ENCODE data around the gene RILPL2. TPM values are rescaled to one million over a fixed set of nuclear protein-coding genes. Genes with fewer than 3 reads are reported as not detected.
"Not testable (repeated sequence)": the region's sequence is repeated elsewhere in the genome, so short reads cannot be mapped to it uniquely, and the experiment has no call there.

Gene RILPL2
- total RNA-seq, 1 experiment from 2014 or later, result 0.45 TPM

DNA sequence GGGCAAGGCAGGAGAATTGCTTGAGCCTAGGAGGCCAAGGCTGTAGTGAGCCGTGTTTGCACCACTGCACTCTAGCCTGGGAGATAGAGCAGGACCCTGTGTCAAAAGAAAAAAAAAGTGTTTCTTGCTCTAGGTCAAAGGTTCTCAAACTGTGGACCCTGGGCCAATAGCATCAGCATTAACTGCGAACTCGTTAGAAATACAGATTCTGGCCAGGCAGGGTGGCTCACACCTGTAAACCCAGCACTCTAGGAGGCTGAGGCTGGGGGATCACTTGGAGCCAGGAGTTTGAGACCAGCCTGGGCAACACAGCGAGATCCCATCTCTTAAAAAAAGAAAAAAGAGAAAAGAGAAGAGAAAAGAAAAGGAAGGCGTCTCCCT is 858 bp downstream of the RILPL2 start:
- DNase-seq, result no peak
- peaks cover 14% of the 10 kb centered on the region for H3K27me3 ChIP-seq (ENCODE audit: control insufficient read depth, insufficient read depth, low read length)
- H3K4me3 ChIP-seq (ENCODE audit: insufficient read depth, low read depth, low read length), result peak overlapping the region; percentile 65
- H3K36me3 ChIP-seq (replicated peaks; ENCODE audit: control insufficient read depth, insufficient read depth, low read length), result no peaks in the 10 kb centered on the region

DNA sequence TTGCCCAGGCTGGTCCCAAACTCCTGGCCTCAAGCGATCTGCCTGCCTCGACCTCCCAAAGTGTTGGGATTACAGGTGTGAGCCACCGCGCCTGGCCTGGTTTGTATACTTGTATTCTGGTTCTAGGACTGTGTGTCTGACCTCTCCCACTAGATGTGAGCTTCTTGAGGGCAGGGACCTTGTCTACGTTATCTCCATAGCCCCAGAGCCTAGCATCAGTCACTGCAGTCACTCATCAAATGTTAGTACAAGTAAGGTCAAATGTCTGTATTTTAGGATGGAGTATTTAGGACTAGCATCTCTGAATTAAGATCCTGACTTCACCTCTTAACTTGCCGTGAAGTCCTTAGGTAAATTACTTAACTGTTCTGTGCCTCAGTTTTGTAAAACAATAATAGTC is 2.9 kb downstream of the RILPL2 start:
- Histone ChIP-seq H3K27me3 (ENCODE audit: control insufficient read depth, insufficient read depth, low read length) (peaks cover 14% of the 10 kb centered on the region), H3K36me3 (replicated peaks; ENCODE audit: control insufficient read depth, insufficient read depth, low read length) (no peaks in the 10 kb centered on the region), H3K4me3 (ENCODE audit: insufficient read depth, low read depth, low read length) (no peak overlapping the region)
- no peak for DNase-seq

DNA sequence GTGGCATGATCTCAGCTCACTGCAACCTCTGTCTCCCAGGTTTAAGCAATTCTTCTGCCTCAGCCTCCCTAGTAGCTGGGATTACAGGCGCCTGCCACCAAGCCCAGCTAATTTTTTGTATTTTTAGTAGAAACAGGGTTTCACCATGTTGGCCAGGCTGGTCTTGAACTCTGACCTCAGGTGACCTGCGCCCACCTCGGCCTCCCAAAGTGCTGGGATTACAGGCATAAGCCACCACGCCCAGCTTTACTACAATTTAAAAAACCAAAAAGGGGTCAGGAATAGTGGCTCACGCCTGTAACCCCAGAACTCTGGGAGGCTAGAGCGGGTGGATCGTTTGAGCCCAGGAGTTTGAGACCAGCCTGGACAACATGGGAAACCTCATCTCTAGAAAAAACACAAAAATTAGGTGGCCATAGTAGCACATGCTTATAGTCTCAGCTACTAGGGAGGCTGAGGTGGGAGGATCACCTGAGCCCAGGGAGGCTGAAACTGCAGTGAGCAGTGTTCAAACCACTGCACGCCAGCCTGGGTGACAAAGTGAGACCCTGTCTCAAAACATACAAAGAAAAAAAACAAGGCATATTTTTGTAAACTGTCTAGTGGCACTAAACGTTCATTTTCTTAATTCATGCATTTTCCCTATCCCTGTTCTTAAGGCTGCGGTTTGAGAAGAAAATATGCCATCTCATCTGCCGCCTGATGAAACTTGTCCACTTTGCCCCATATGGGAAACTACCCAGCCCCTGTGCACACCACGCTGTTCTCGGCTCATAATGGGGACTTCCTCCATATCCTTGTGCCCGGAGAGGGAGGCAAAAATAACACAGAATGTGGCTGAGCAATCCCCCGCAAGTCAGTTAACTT is 4.3 kb downstream of the RILPL2 start:
- not testable (repeated sequence) for H3K36me3 ChIP-seq (replicated peaks; ENCODE audit: control insufficient read depth, insufficient read depth, low read length); DNase-seq; H3K4me3 ChIP-seq (ENCODE audit: insufficient read depth, low read depth, low read length)
- peaks cover 14% of the 10 kb centered on the region for H3K27me3 ChIP-seq (ENCODE audit: control insufficient read depth, insufficient read depth, low read length)

DNA sequence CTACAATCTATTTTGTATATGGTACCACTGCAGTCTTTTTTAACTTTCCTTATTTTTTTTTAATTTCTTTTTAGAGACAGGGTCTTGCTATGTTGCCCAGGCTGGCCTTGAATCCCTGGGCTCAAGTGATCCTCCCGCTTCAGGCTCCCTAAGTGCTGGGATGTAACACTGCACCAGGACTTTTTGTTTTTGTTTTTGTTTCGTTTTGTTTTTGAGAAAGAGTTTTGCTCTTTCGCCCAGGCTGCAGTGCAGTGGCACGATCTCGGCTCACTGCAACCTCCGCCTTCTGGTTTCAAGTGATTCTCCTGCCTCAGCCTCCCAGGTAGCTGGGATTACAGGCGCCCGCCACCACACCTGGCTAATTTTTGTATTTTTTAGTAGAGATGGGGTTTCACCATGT is 7.4 kb downstream of the RILPL2 start:
- H3K36me3 ChIP-seq (replicated peaks; ENCODE audit: control insufficient read depth, insufficient read depth, low read length), result not testable (repeated sequence)

DNA sequence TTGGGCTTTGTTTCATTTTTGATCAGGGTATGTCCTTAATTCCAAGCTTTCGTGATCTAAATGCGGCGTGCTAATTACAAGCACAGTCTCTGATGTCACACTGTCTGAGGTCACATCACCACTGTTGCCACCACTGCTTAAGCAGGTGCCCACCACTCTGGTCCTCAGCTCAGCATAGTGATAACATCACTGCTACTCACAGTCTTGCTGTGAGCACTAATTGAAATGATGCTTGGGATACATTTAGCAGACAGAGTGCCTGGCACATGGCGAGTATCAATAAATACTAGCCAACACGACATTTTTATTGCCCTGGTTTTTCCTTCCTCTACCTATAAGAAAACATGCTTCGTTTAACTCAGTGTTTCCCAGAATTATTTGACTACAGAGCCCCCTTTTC is 7.9 kb downstream of the RILPL2 start:
- no peak overlapping the region for H3K4me3 ChIP-seq (ENCODE audit: insufficient read depth, low read depth, low read length)
- no peaks in the 10 kb centered on the region for H3K36me3 ChIP-seq (replicated peaks; ENCODE audit: control insufficient read depth, insufficient read depth, low read length)
- DNase-seq, result no peak
- no peaks in the 10 kb centered on the region for H3K27me3 ChIP-seq (ENCODE audit: control insufficient read depth, insufficient read depth, low read length)

More for the DNA sequence above, 7.4 kb downstream of the RILPL2 start:
- not testable (repeated sequence) for H3K27me3 ChIP-seq (ENCODE audit: control insufficient read depth, insufficient read depth, low read length); DNase-seq; H3K4me3 ChIP-seq (ENCODE audit: insufficient read depth, low read depth, low read length)

DNA sequence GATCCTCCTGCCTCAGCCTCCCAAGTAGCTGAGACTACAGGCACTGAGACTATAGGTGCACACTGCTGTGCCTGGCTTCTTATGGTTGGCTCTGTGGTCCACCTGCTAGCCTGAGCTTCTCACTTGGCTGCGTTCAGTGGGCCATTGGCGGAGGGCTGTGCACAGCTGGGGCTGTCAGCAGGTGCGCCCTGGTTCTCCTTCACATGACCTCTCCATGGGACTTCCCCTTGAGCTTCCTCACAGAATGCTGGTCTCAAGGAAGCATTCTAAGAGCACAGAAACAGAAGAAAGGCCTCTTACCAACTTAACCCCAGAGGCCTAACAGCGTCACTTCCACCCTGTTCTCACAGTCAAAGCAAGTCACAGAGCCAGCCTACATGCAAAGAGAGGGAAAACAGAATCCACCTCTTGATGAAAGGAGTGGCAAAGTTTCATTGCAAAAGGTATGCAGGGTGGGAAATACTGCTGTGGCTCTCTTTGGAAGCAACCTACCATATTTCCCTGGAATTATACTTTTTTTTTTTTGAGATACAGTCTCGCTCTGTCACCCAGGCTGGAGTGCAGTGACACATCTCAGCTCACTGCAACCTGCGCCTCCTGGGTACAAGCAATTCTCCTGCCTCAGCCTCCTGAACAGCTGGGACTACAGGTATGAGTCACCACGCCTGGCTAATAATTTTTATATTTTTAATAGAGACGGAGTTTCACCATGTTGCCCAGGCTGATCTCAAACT is 9.3 kb downstream of the RILPL2 start:
- Histone ChIP-seq H3K27me3 (ENCODE audit: control insufficient read depth, insufficient read depth, low read length) (no peaks in the 10 kb centered on the region), H3K4me3 (ENCODE audit: insufficient read depth, low read depth, low read length) (no peak overlapping the region), H3K36me3 (replicated peaks; ENCODE audit: control insufficient read depth, insufficient read depth, low read length) (no peaks in the 10 kb centered on the region)
- DNase-seq, result no peak

DNA sequence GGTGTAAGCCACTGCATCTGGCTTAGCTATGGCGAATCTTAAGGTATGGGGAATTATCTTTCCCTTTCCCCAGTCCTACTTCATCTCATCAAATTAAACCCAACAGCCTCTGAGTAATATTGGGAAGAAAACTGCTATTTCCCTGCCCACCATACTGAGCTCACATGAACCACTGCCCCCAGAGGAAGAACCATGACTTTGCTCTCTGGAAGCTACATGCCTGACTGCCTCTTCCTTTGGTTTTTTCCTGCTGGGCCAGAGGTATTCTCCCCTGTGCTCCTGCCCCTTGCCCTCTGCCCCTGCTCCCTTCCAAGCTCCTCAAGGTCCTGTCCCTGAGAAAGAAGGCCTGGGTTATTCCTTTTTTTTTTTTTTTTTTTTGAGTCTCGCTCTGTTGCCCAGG is 15.2 kb downstream of the RILPL2 start:
- Histone ChIP-seq H3K4me3 (ENCODE audit: insufficient read depth, low read depth, low read length) (no peak overlapping the region), H3K27me3 (ENCODE audit: control insufficient read depth, insufficient read depth, low read length) (no peaks in the 10 kb centered on the region), H3K36me3 (replicated peaks; ENCODE audit: control insufficient read depth, insufficient read depth, low read length) (no peaks in the 10 kb centered on the region)
- peak; percentile 46 for DNase-seq

DNA sequence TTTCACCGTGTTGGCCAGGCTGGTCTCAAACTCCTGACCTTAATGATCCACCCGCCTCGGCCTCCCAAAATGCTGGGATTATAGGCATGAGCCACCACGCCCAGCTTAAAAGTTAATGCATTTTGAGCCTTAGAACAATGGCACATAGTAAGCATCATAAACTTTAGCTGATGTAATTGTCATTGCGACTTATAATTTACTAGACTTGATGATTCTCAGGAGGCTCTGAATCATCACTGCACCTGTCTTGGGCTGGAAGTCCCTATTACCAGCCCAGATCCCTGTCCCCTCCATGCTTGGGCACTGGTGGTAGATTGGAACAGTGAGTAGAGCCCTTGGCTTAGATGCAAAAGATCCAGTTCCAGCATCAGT is 26.5 kb downstream of the RILPL2 start:
- no peak overlapping the region for H3K4me3 ChIP-seq (ENCODE audit: insufficient read depth, low read depth, low read length)
- no peaks in the 10 kb centered on the region for H3K27me3 ChIP-seq (ENCODE audit: control insufficient read depth, insufficient read depth, low read length)
- peaks cover 9% of the 10 kb centered on the region for H3K36me3 ChIP-seq (replicated peaks; ENCODE audit: control insufficient read depth, insufficient read depth, low read length)
- no peak for DNase-seq

DNA sequence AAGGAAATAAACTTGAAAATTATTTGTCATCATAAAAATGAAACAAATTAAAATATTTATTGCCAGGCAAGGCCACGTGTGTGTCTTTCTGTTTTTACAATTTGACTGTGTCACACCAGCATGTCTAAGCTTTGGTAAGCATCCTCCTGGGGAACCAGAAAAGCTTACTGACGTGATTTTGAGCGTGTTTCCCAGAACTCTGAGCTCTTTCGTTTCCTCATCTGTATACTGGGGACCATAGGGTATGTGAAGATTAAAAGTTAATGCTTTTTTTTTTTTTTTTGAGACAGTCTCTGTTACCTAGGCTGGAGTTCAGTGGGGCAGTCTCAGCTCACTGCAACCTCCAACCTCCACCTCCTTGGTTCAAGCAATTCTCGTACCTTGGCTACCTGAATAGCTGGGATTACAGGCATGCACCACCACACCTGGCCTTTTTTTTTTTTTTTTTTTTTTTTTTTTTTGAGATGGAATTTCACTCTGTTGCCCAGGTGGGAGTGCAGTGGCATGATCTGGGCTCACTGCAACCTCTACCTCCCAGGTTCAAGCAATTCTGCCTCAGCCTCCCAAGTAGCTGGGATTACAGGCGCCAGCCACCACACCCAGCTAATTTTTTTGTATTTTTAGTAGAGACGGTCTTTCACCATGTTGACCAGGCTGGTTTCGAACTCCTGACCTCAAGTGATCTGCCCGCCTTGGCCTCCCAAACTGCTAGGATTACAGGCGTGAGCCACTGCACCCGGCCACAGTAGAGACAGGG is 27.0 kb downstream of the RILPL2 start:
- H3K27me3 ChIP-seq (ENCODE audit: control insufficient read depth, insufficient read depth, low read length); H3K4me3 ChIP-seq (ENCODE audit: insufficient read depth, low read depth, low read length); DNase-seq: not testable (repeated sequence)
- peaks cover 12% of the 10 kb centered on the region for H3K36me3 ChIP-seq (replicated peaks; ENCODE audit: control insufficient read depth, insufficient read depth, low read length)

DNA sequence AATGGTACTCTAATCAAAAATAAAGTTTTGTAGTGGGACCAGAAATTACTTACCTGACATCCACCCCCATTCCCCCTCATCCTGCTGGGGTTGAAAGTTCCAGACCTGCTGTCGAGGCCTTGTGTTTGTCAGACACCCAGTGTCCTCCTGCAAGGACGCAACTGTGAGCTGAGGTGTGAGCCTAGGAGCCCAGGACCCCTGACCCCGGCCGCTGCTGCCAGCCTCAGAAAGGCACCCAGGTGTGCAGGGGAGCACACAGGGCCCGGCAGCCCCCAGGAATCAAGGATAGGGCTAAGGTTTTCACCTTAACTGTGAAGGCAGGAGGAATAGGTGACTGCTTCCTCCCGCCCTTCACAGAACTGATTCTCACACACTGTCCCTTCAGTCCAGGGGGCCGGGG is 27.9 kb downstream of the RILPL2 start:
- peaks cover 18% of the 10 kb centered on the region for H3K36me3 ChIP-seq (replicated peaks; ENCODE audit: control insufficient read depth, insufficient read depth, low read length)
- DNase-seq; H3K4me3 ChIP-seq (ENCODE audit: insufficient read depth, low read depth, low read length); H3K27me3 ChIP-seq (ENCODE audit: control insufficient read depth, insufficient read depth, low read length): not testable (repeated sequence)

DNA sequence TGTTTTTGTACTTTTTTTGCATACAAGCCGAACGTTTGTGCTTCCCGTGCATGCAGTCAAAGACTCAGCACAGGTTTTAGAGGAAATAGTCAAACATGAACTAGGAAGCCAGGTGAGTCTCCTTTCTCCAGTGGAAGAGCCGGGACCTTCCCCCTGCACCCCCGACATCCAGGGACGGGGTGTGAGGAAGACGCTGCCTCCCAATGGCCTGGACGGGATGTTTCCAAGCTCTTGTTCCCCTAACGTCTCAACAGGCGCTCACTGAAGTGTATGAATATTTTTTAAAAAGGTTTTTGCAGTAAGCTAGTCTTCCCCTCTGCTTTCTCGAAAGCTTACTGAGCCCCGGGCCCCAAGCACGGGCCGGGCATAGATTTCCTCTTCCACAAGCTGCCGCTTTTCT is 28.6 kb downstream of the RILPL2 start:
- H3K27me3 ChIP-seq (ENCODE audit: control insufficient read depth, insufficient read depth, low read length); DNase-seq; H3K4me3 ChIP-seq (ENCODE audit: insufficient read depth, low read depth, low read length): not testable (repeated sequence)
- peaks cover 22% of the 10 kb centered on the region for H3K36me3 ChIP-seq (replicated peaks; ENCODE audit: control insufficient read depth, insufficient read depth, low read length)

DNA sequence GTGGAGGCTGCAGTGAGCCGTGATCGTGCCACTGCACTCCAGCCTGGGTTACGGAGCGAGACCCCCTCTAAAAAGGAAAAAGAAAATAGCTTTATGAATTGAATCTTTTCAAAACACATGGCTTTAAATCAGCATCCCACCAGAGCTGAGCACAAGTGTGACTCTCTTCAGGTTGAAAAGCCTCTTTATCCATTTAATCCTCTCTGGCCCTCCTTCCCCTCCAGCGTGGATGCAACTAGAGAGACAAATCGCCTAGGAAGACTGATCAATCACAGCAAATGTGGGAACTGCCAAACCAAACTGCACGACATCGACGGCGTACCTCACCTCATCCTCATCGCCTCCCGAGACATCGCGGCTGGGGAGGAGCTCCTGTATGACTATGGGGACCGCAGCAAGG is 29.2 kb downstream of the RILPL2 start:
- H3K27me3 ChIP-seq (ENCODE audit: control insufficient read depth, insufficient read depth, low read length); H3K4me3 ChIP-seq (ENCODE audit: insufficient read depth, low read depth, low read length); DNase-seq: not testable (repeated sequence)
- H3K36me3 ChIP-seq (replicated peaks; ENCODE audit: control insufficient read depth, insufficient read depth, low read length), result peaks cover 27% of the 10 kb centered on the region

DNA sequence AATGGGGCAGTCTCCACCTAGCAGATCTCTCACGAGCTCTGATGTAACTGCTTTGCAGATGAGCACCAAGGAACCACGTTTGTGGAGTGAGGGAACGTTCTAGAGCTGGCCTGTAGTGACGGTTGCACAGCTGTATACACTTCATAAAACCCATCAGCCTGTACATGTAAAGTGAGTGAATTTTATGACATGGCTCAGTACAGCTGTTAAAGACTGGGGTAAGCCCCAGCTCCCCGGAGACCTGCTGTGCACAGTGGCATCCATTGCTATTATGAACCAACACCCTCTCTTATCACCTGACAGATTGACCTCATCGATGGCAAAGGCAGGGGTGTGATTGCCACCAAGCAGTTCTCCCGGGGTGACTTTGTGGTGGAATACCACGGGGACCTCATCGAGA is 31.9 kb downstream of the RILPL2 start:
- peaks cover 29% of the 10 kb centered on the region for H3K36me3 ChIP-seq (replicated peaks; ENCODE audit: control insufficient read depth, insufficient read depth, low read length)
- no peak for DNase-seq
- no peak overlapping the region for H3K4me3 ChIP-seq (ENCODE audit: insufficient read depth, low read depth, low read length)
- H3K27me3 ChIP-seq (ENCODE audit: control insufficient read depth, insufficient read depth, low read length), result no peaks in the 10 kb centered on the region; the same call in none of the 2 replicates

DNA sequence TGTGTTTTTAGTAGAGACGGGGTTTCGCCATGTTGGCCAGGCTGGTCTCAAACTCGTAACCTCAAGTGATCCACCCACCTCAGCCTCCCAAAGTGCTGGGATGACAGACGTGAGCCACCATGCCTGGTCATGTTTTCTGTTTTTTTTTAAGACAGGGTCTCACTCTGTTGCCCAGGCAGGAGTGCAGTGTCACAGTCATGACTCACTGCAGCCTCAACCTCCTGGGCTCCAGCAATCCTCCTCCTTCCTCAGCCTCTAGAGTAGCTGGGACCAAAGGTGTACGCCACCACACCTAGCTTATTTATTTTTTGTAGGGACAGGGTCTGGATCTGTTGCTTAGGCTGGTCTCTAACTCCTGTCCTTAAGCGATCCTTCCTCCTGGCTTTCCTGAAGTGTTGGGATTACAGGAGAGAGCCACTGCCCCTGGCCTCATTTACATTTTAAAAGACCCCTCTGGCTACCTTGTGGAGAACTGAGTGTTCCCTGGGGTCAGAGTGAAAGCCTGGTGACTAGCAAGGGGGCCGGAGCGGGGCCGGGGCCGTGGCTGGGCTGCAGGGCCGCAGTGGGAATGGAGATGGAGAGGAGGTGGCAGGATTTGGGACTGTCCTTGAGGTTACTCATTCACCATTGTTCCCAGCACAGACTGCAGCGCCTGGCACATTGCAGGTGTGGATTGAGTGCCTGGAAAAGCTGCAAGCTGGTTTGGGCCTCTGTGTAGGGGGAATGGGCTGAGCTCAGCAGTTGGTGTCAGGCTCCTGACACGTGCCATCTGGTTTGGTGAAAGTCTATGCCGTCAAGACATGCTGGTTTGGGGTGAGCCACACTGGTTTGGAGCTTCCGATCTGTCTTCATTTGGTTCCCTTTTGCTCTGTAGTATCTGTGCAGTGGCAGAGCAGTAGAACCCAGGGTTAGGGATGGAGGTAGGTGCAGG is 34.5 kb downstream of the RILPL2 start:
- no peak overlapping the region for H3K4me3 ChIP-seq (ENCODE audit: insufficient read depth, low read depth, low read length)
- no peaks in the 10 kb centered on the region; the same call in none of the 2 replicates for H3K27me3 ChIP-seq (ENCODE audit: control insufficient read depth, insufficient read depth, low read length)
- DNase-seq, result peak; percentile 93
- peaks cover 30% of the 10 kb centered on the region for H3K36me3 ChIP-seq (replicated peaks; ENCODE audit: control insufficient read depth, insufficient read depth, low read length)

Data from H7 (cell line).